ENCODE measurements around the gene OBI1. TPM values are rescaled to one million over a fixed set of nuclear protein-coding genes. Genes with fewer than 3 reads are reported as not detected.

Gene OBI1
- total RNA-seq, 1 donor from 2014 or later = 9.4 TPM

DNA sequence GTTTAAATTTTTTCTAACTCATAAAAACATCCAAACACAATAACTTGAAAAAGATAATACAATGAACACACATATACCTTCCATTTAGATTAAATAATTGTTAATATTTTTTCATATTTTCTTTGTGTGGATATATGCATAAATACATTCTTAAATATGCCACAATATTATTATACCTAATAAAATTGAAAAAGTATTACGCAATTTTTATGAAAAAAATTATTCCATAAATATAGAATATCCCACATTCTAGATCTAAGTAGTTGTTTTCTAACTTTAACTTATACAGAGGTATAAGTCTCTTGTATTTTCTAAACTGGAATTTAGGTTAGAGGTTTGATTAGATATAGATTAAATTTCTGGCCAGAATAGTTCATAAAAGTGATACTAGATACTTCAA lies 89.9 kb downstream of the OBI1 start:
- TF ChIP-seq, protein P1, sequence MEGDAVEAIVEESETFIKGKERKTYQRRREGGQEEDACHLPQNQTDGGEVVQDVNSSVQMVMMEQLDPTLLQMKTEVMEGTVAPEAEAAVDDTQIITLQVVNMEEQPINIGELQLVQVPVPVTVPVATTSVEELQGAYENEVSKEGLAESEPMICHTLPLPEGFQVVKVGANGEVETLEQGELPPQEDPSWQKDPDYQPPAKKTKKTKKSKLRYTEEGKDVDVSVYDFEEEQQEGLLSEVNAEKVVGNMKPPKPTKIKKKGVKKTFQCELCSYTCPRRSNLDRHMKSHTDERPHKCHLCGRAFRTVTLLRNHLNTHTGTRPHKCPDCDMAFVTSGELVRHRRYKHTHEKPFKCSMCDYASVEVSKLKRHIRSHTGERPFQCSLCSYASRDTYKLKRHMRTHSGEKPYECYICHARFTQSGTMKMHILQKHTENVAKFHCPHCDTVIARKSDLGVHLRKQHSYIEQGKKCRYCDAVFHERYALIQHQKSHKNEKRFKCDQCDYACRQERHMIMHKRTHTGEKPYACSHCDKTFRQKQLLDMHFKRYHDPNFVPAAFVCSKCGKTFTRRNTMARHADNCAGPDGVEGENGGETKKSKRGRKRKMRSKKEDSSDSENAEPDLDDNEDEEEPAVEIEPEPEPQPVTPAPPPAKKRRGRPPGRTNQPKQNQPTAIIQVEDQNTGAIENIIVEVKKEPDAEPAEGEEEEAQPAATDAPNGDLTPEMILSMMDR (IDR thresholded peaks at IDR 0.05) = no peak
- Histone ChIP-seq H3K36me3 (no peaks in the 10 kb centered on the region), H3K4me1 (no peaks in the 10 kb centered on the region), H3K9me3 (no peaks in the 10 kb centered on the region), H3K27ac (no peak overlapping the region), H3K27me3 (ENCODE audit: low read depth) (no peaks in the 10 kb centered on the region), H3K4me3 (no peak overlapping the region)
- intact Hi-C loops (cut with DNase I) = no loop called here
- ATAC-seq = no peak
- no peak for DNase-seq

DNA sequence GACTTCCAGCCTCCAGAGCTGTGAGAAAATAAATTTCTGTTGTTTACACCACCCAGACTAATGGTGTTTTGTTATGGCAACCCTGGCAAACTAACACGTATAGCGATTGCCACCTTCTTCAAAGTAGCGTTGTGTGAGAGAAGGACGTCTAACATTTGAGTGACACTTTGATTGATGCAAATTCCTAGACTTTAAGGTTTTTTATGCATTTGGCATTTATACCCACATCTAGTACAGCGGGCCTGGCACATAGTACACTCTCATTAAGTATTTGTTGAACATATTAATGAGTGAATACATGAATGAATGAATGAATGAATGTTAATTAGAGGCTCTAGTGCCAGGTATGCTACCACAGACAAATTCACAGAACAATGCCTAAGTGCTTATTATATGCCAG lies 92.3 kb downstream of the OBI1 start:
- Histone ChIP-seq H3K4me3 (no peak overlapping the region), H3K36me3 (no peaks in the 10 kb centered on the region), H3K9me3 (no peaks in the 10 kb centered on the region), H3K27me3 (ENCODE audit: low read depth) (peaks cover 11% of the 10 kb centered on the region), H3K27ac (no peak overlapping the region), H3K4me1 (no peaks in the 10 kb centered on the region)
- no peak for DNase-seq
- TF ChIP-seq, protein P1 (IDR thresholded peaks at IDR 0.05) = no peak
- no peak for ATAC-seq
- intact Hi-C loops (cut with DNase I) = no loop called here

Other genes with a start within 250 kb of the OBI1 start
- gene POU4F1, start 55.6 kb downstream of the OBI1 start, total RNA-seq = not detected

Measured in lower lobe of right lung (tissue), 2 donors.